Measurements from ENCODE around the gene NALCN.

The NALCN gene

GRCh38 chr13:101291646-101292515 lies 124.4 kb downstream of the NALCN start:
- Mint-ChIP-seq H3K27ac (no peak overlapping the region), H3K9me3 (no peaks in the 10 kb centered on the region), H3K36me3 (ENCODE audit: low read depth) (no peaks in the 10 kb centered on the region), H3K27me3 (ENCODE audit: low read depth) (peaks cover 3% of the 10 kb centered on the region), H3K4me1 (peaks cover 4% of the 10 kb centered on the region), H3K4me3 (no peak overlapping the region)
- no peak for TF ChIP-seq CTCF (IDR thresholded peaks at IDR 0.05; ENCODE audit: unreplicated experiment in 3 of 3)

- no peaks in the 10 kb centered on the region for H3K36me3 Mint-ChIP-seq (ENCODE audit: low read depth)
Measured at GRCh38 chr13:101291206-101291605, 125.1 kb downstream of the NALCN start.

GRCh38 chr13:101289764-101290163 lies 126.5 kb downstream of the NALCN start:
- H3K4me1 Mint-ChIP-seq, result peaks cover 5% of the 10 kb centered on the region
- peaks cover 3% of the 10 kb centered on the region for H3K27me3 Mint-ChIP-seq (ENCODE audit: low read depth)
- H3K4me3 Mint-ChIP-seq, result no peak overlapping the region
- no peak for TF ChIP-seq CTCF (IDR thresholded peaks at IDR 0.05; ENCODE audit: unreplicated experiment in 3 of 3)
- H3K9me3 Mint-ChIP-seq, result no peaks in the 10 kb centered on the region
- no peaks in the 10 kb centered on the region for H3K36me3 Mint-ChIP-seq (ENCODE audit: low read depth)
- H3K27ac Mint-ChIP-seq, result no peak overlapping the region

More at GRCh38 chr13:101291206-101291605, 125.1 kb downstream of the NALCN start:
- Mint-ChIP-seq H3K9me3 (no peaks in the 10 kb centered on the region), H3K27ac (no peak overlapping the region), H3K4me3 (no peak overlapping the region), H3K4me1 (peaks cover 5% of the 10 kb centered on the region), H3K27me3 (ENCODE audit: low read depth) (peaks cover 3% of the 10 kb centered on the region)
- TF ChIP-seq CTCF (IDR thresholded peaks at IDR 0.05; ENCODE audit: unreplicated experiment in 3 of 3), result no peak

- no peaks in the 10 kb centered on the region for H3K9me3 Mint-ChIP-seq
- no peak for TF ChIP-seq CTCF (IDR thresholded peaks at IDR 0.05; ENCODE audit: unreplicated experiment in 3 of 3)
Measured at GRCh38 chr13:101283782-101284181, 132.5 kb downstream of the NALCN start.

GRCh38 chr13:101272886-101273285 lies 143.4 kb downstream of the NALCN start:
- no peaks in the 10 kb centered on the region for H3K36me3 Mint-ChIP-seq (ENCODE audit: low read depth)
- H3K27ac Mint-ChIP-seq, result no peak overlapping the region
- no peak overlapping the region for H3K4me3 Mint-ChIP-seq

More at GRCh38 chr13:101283782-101284181, 132.5 kb downstream of the NALCN start:
- Mint-ChIP-seq H3K27me3 (ENCODE audit: low read depth) (no peaks in the 10 kb centered on the region), H3K4me1 (peaks cover 5% of the 10 kb centered on the region), H3K27ac (no peak overlapping the region), H3K36me3 (ENCODE audit: low read depth) (no peaks in the 10 kb centered on the region), H3K4me3 (no peak overlapping the region)

More at GRCh38 chr13:101272886-101273285, 143.4 kb downstream of the NALCN start:
- TF ChIP-seq CTCF (IDR thresholded peaks at IDR 0.05; ENCODE audit: unreplicated experiment in 3 of 3), result no peak
- Mint-ChIP-seq H3K9me3 (no peaks in the 10 kb centered on the region), H3K4me1 (no peaks in the 10 kb centered on the region), H3K27me3 (ENCODE audit: low read depth) (no peaks in the 10 kb centered on the region)
